ENCODE results near the gene FRRS1. TPM values are rescaled to one million over a fixed set of nuclear protein-coding genes. Genes with fewer than 3 reads are reported as not detected.

The FRRS1 gene
- total RNA-seq, 1 donor from 2014 or later, result 6.4 TPM

DNA sequence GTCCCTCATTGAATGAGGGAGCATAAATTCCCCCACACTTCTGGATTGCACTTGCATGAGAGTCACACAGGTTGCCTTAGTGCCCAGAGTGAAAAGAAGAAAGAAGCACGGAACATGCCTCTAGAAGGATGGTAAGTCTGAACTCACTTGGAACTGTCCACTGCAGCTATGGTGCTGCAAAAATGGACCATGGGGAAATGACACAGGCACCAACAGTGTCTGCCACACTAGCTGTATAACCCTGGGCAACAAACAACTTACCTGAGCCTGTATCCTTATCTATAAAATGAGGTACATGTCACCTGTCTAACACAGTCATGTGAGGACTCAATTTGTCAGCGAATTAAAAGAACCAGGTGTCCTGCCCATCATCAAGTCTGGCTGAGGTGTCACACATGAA is 69.8 kb downstream of the FRRS1 start:
- DNase-seq (ENCODE audit: low spot score) (no peak), ATAC-seq (no peak)
- intact Hi-C loops (cut with DNase I), result no loop called here

DNA sequence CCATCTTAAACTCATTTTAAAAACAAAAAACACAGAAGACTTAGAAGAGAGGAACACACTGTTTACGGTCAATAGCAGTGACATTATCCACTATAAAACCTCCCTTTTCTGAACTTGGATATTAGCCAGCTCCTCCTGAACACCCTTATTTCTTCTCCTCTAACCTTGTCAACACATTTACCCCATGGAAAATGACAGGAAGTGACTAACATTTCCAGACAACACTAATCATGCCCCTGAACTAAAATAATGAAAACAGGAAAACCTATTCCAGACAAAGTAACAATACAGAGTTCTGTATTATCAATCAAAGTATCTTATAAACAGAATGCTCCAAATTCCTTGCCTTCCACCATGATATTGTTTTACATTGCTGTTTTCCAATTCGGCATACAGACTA is 75.3 kb downstream of the FRRS1 start:
- ATAC-seq, result no peak
- no peak for DNase-seq (ENCODE audit: low spot score)
- intact Hi-C loops (cut with DNase I), result no loop called here

DNA sequence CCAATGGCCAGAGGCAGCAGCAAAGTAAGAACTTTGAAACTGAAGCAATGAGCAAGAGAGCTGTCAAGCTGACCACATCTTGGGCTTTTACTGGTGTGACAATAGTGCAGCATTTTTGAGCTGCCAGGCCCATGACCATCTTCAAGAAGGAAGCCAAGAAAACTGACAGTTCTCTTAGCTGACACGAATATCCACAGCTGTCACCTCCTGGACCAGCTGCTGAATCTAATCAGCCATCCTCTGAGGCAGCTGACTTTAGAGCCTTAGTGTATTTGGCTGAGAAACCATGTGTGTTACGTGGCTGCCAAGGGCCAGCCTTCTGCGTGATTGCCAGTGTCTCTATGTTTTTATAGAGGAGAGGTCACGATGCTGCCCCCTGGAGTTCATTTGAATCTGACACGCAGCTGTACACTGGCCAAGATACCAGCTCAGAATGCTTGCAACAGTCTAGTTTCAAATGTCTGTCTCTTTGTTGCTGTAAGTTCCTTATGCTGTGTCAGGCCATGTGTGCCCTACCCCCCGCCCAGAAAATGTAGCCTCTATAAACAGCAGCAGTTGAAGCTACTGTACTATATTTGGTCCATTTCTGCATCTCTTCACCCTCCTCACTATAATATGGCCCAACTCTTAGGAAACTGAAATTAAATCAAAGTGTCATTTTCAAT is 80.8 kb downstream of the FRRS1 start:
- intact Hi-C loops (cut with DNase I), result no loop called here
- peak; percentile 73 for DNase-seq (ENCODE audit: low spot score)

DNA sequence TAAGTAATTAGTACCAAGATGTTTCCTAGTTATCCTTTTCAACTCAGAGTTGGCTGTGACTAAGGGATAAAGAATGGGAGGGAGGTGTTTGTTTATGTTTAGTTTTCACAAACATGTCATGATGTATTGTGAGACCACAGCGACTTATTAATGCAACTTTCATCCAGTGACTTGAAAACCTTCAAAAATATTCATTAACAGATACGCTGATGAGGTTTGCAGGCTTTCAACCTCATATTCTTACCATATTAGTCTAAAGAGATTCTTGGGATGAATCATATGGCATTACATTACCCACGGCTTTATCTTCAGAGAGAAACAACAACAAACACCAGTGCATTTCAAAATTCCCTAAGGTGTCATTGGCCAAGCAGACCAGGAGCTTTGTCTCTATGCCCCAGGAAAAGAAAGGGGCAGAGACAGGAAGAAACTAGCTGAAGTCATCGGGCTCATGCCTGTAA is 84.1 kb downstream of the FRRS1 start:
- ATAC-seq (no peak), DNase-seq (ENCODE audit: low spot score) (no peak)
- intact Hi-C loops (cut with DNase I), result no loop called here

More for the DNA sequence above, 80.8 kb downstream of the FRRS1 start:
- peak; percentile 92 for ATAC-seq

DNA sequence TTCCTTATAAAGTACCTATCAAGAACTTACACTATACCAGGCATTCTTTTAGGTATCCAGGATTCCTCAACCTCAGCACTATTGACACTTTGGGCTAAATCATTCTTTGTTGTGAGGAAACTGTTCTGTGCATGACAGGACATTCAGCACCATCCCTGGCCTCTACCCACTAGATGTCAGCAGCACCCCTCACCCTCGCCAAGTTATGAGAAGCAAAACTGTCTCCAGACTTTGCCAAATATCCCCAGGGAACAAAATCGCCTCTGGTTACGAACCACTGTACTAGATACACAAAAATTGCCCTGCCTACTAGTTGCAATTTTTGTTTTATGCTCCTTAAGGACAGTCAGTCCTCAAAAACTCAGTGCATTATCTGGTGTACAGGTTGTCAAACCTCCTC is 84.9 kb downstream of the FRRS1 start:
- ATAC-seq, result peak; percentile 18

DNA sequence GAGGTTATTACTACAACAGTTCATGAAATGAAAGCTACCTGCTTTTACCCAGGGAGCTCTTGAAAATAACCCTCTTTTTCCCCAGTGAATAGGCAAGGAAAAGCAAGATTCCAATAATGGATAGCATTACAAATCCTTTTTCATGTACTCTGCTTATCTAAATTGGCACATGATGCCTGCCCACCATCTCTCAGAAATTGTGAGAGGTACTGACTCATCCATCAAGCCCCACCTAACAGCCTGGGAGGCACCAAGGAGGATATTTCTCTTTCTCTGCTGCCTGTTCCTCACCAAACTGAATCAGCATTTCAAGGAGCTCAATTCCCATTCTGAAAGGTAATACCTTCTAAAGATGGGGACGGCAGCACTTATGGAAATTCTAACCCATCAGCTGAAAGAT is 86.2 kb downstream of the FRRS1 start:
- no peak for ATAC-seq
- no peak for DNase-seq (ENCODE audit: low spot score)
- intact Hi-C loops (cut with DNase I), result no loop called here

More for the DNA sequence above, 84.9 kb downstream of the FRRS1 start:
- DNase-seq (ENCODE audit: low spot score), result no peak
- intact Hi-C loops (cut with DNase I), result no loop called here

DNA sequence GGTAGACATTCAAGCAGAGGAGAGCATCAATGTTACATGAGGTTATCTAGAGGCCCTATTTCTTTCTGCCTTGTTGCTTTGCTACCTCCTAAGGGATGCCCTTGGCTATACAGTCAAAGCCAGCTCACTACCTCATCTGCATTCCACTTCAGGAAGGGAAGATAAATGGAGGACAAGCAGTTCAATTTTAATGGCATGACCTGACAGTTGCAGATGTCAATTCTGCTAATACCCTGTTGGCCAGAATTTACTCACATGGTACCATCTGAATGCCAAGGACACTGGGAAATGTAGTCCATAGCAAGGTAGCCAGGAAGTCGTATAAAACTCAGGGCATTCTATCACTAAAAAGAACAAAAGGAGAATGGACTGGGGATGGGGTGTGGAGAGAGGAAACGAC is 89.0 kb downstream of the FRRS1 start:
- DNase-seq (ENCODE audit: low spot score) (no peak), ATAC-seq (no peak)
- intact Hi-C loops (cut with DNase I), result no loop called here

DNA sequence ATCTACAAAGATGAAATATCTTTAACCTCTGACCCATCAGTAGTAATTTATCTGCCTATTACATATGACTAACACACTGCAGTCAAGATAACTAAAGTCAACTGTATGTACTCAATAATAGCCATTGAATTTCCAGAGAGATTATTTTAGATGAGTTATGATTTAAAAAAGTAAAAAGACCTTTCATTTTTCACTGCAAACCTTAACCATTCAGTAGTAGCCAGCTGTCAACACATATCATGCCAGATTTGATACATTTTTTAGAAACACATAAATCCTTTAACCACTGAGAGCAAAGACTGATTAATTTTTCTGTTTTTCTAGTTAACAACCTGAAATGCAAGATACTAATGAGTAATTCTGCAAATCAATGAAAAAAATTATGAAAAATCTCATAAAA is 89.6 kb downstream of the FRRS1 start:
- no peak for DNase-seq (ENCODE audit: low spot score)
- no peak for ATAC-seq
- intact Hi-C loops (cut with DNase I), result no loop called here

DNA sequence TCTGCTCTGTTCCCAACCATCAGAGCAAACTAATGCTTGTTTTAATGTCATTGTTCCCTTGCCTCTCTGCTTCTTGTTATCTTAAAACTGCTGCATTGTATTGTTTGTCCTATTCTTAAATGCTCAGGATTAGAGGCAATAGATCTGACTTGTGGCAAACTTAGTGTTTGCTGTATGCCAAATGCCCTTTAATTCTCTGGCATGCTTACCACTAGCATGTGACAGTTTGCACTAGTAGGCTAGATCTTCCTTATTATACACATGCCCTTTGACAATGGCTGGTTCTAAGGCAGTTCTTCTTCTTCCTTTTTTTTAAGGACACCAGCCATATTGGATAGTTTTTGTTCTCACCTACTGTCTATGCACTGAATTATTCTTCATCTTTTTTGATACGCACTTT is 90.4 kb downstream of the FRRS1 start:
- intact Hi-C loops (cut with DNase I), result no loop called here
- ATAC-seq (no peak), DNase-seq (ENCODE audit: low spot score) (no peak)

DNA sequence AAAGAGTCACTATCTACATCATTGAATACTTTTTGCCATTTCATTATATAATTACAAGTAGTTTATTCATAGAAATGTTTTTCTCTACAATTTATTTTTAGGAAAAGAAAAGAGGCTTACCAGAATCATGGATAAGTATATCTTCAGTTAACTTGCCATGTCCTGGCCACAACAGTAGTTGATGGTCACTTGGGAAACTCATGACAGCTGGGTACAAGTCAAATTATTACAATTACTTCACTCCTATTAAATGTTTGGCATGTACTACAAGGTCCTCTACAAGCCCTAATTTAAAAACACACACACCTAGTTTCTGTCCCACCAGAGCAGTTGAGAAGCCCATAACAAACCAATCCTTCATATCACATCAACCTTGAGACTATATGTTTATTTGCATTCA is 91.1 kb downstream of the FRRS1 start:
- no peak for DNase-seq (ENCODE audit: low spot score)
- no peak for ATAC-seq
- intact Hi-C loops (cut with DNase I), result no loop called here

DNA sequence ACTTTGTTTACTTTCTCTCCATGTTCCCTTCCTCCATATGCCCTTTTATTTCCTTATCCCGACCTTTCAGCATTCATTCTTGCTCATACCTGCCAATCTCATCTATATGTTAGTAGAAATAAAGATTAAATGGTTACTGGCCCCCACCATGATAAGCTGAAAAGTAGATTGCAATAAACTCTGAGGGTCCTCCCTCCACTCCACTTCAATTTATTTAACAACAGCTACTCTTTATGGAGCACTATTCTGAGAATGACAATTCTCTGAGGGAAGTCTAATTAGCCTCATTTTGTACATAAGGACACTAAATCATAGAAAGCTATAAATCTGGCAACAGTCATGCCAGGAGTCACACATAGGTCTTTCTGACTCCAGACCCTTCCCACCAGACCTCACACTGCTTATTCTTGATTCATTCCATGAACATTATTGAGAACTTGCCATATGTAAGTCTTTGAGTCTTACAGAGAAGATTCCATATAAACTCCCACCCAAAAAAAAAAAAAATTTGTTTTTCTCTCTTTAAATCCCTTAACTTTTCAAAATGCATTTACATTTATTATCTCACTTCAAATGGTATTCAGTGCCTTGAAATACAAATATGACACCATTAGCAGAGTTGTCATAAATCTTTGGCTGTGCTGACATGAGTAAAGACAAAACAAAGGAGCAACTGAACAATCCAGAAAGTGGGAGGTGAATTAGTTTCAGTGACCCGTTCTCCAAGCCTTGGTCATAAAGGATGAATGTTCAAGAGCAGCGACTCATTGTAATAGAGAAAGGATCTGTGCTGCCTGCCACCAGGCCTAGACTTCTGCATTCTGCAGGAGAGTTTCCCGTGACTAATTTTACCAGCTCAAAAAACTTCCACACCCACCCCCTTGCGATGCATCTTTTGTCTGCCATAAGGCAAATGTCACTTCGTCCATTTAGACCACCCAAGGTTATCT is 92.0 kb downstream of the FRRS1 start:
- DNase-seq (ENCODE audit: low spot score) (no peak), ATAC-seq (no peak)
- intact Hi-C loops (cut with DNase I), result no loop called here

DNA sequence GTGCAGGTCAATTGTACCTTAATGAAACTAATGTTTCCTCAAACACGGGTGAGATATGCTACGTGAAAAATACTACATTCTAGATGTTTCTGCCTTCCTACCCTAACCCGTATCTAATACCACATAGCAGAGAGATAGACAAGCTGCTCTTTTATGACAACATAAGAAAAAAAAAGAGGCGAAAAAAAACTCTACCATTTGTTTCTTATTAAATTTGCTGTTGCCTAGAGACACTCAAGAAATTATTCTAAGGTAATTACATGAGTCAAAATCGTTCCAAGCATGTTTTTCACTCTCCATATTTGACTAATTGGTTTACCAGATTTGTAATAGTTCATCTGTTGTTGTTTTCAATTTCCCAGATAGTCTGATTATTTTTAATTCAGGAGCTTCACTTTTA is 93.1 kb downstream of the FRRS1 start:
- intact Hi-C loops (cut with DNase I), result no loop called here
- DNase-seq (ENCODE audit: low spot score) (no peak), ATAC-seq (no peak)

DNA sequence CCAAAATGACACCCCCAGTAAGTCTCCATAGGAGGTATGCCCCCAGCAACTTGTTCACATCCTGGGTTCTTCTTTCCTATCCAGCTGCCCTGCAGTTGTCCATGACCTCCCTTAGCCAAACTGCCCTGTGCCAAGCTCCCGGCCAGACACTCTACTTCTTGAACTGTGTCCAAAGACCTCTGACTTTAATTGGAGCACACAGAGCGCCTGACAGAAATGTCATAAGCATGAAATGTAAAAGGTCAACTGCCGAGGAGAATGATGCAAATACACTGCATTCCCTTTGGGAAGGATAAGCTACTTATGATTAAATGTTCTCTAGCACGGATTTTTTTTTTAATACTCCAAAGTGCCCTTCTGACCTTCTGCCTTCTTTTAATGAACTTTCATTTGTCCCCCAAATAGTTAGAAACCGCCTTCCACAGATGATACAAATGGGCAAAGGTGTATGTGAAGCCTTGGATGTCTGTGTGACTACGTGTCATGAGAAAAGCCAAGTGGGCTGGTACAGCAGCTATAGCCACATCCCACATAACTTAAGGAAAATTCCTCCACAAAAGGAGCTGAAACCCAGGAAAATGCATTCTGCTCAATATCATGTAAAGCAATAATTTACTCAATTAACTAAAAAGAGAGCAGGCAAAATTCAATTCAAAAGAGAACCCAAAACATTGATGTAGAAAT is 93.8 kb downstream of the FRRS1 start:
- intact Hi-C loops (cut with DNase I), result no loop called here
- no peak for DNase-seq (ENCODE audit: low spot score)
- ATAC-seq, result peak; percentile 73

DNA sequence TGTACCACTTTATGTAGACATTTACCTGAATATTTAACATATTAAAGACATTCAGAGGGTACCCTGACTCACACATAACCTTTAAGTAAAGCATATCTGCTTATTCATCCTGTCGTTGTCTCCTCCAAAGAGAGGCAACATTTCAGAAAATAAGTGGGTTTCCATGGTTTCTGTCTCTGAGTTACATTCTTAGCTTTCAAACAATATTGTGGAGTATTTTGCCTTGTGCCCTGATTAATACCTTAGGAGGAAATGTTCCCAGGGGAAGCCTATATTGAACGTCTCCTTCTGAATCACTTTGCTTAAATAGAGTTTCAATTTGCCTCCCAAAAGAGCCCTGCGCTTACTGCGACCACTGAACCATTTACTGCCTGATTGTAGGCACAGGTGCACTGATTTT is 94.4 kb downstream of the FRRS1 start:
- ATAC-seq (no peak), DNase-seq (ENCODE audit: low spot score) (no peak)
- intact Hi-C loops (cut with DNase I), result no loop called here

DNA sequence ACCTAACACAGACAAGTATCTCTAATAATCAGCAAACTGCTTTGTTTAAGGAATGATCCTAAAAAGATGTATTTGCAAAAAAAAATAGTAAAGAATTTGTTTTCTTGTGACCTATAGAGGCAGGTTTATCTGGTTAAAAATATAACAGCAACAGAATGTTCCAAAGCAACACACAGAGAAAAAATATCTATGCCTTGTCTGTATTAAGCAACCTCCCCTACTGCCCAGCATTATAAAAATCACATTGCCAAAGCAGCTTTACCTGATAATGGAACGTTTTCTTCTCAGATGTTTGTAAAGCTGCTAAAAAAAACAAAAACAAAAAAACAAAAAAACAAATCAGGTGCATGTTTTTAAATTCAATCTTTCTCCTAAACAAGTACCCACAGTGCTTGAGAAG is 95.9 kb downstream of the FRRS1 start:
- intact Hi-C loops (cut with DNase I), result no loop called here
- DNase-seq (ENCODE audit: low spot score) (no peak), ATAC-seq (no peak)

DNA sequence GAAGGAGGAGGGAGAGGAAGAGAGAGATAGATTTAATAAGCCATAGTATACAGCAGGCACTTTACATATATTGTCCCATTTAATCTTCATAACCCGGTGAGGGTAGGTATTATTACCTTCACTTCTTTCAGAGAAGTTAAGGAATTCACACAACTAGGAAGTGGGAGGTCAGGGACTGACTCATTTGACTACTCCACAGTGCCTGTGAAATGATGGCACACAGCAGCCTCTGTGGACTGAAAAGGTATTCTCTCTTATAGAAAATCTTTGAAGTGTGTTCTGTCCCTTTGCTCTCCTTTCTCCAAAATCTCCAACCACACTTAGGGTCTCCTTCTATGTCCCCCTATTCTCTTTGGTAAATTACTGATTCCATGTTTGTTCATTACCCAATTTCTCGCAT is 96.6 kb downstream of the FRRS1 start:
- DNase-seq (ENCODE audit: low spot score), result no peak
- intact Hi-C loops (cut with DNase I), result no loop called here
- no peak for ATAC-seq

DNA sequence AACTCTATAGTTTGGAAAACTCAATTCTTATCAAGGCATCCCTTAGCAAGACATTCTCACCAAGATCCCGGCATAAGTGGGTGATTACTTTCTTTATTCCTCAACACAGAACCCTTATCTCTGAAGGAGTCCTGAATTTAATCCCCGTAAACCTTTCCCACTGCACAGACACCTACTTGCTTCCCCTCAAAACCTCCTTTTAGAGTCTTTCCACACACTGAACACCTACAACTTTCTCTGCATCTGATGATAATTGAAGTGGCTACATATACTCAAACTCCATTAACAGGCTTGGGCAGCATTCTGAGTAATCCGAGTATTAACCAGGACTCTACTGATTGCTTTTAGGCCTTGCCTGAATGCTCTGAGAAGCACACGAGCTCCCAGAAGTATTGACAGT is 97.1 kb downstream of the FRRS1 start:
- DNase-seq (ENCODE audit: low spot score) (no peak), ATAC-seq (no peak)
- intact Hi-C loops (cut with DNase I), result no loop called here

DNA sequence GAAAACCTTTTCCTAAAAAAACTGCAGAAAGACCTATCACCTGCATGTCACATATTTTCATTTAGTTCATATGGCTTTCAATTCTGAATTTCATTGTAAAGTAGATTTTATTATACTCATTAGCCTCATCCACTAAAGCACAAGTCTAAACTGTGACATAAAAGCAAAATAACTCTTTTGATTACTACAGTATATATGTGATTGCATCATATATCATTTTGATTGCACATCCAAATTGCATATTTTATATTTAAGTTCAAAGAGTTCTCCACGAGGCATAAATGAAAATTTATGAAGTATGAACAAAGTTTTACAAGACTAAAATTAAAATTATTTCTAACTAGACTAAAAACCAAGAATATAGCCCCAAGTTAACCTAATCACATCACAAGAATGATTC is 101.2 kb downstream of the FRRS1 start:
- DNase-seq (ENCODE audit: low spot score) (no peak), ATAC-seq (no peak)
- intact Hi-C loops (cut with DNase I), result no loop called here

DNA sequence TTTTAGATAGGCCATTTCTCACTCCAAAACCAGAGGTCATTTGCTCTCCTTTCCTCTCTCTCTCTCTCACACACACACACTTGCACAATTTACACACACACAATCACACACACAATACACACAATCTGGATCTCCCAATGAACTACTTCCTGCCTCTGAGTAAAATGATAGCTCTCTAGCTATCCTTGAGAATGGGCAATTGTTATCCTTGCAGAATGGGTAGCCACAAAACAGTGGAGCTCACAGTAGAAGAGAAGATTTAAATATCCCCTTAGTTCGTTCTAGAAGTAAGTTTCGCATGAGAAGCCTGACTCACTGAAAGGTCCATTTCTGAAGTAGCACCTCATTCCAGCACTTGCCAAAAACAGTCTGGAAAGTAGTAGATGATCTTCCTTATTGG is 102.9 kb downstream of the FRRS1 start:
- DNase-seq (ENCODE audit: low spot score), result no peak
- intact Hi-C loops (cut with DNase I), result no loop called here
- ATAC-seq, result no peak

DNA sequence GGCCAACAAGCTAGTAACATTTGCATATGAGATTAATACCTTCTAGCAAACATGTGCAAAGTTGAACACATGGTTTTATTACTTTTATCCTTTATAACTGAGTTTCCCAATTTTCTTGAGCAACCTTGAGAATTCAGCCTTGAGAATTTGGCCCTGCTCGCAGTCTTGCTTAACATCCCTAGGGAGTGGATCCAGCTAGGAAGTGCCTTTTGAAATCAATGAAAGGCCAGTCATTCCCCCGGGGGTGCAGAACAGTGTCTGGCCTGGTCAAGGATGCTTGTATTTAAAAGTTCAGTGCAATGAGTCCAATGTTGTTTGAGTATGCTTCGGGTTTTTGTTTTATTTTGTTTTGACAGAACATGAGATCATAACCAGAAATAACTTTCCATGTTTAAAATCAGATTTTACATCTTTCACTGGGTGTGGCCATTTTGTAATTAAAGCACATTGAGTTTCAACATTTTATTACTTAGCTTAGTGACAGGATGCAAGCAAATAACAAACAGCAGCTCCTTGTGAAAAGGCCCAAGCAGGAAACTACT is 103.8 kb downstream of the FRRS1 start:
- intact Hi-C loops (cut with DNase I), result no loop called here
- peak; percentile 81 for DNase-seq (ENCODE audit: low spot score)
- ATAC-seq, result peak; percentile 93

Data from sciatic nerve (tissue), 2 donors.